Cardiac muscle cell (in vitro differentiated cells and primary cell): ENCODE data around the gene PDLIM4. TPM values are rescaled to one million over a fixed set of nuclear protein-coding genes. Genes with fewer than 3 reads are reported as not detected.

Source experiments
- DNase-seq, 2 donors: peaks; one replicate each; pipeline versions ENCODE4 v3.0.0 to v3.0.0-alpha.2; 2010 to 2017; ENCODE audit warnings: low read depth in 1 of 2, low spot score in 1 of 2
- H3K27ac ChIP-seq: fragments of 200-600 bp; sonication (generic); 2 replicates; pipeline ENCODE4 v1.5.1; 2016
- H3K27me3 ChIP-seq: fragments of 200-600 bp; sonication (generic); 2 replicates; pipeline ENCODE4 v1.6.0; 2016; ENCODE audit warnings: control low read depth
- H3K36me3 ChIP-seq: fragments of 200-600 bp; sonication (generic); 2 replicates; pipeline ENCODE4 v1.5.1; 2016; ENCODE audit warnings: control low read depth
- H3K4me1 ChIP-seq: fragments of 200-600 bp; sonication (generic); 2 replicates; pipeline ENCODE4 v1.8.1; 2017; ENCODE audit warnings: low read depth, mild to moderate bottlenecking, mixed run types
- H3K4me3 ChIP-seq: fragments of 200-600 bp; sonication (generic); 2 replicates; pipeline ENCODE4 v1.5.1; 2016; ENCODE audit warnings: mild to moderate bottlenecking
- H3K9me3 ChIP-seq: fragments of 200-600 bp; sonication (generic); 2 replicates; pipeline ENCODE4 v1.5.1; 2017; ENCODE audit warnings: low read depth, mild to moderate bottlenecking, control low read depth
- CTCF ChIP-seq: IDR thresholded peaks from 2 replicates; pipeline ENCODE4 v1.5.1; 2012; ENCODE audit warnings: low read depth, mild to moderate bottlenecking, low read length
- polyA plus RNA-seq: library from polyadenylated mRNA; unstranded; fragments of >200 nt; fragmentation: Nextera tagmentation; extraction: Ambion mirVana; gene quantifications from 2 replicates; pipeline ENCODE4 v1.2.1, GENCODE V29; 2016
- total RNA-seq: library from RNA; depleted of rRNA; stranded (reverse); fragments of >200 nt; gene quantifications from 2 replicates; pipeline ENCODE4 v1.2.3, GENCODE V29; 2016

Gene PDLIM4
- total and polyA plus RNA-seq, 2 experiments from 2014 or later, result 23.1 to 32.7 TPM

DNA sequence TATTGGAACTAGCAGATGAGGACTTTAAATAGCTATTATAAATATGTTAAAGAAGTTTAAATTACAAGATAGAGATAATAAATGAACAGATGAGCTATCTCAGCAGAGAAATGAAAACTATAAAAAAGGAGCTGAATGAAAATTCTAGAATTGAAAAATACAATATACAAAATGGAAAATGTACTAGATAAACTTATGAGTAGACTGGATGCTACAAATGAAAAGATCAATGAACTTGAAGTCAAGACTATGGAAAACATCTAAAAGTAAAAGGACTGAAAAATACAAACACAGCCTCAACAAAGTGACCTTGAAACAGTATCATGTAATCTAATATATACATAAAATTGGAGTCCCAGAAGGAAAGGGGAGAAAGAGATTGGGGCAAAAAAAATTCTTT is 10.7 kb upstream of the PDLIM4 start:
- no peak overlapping the region for H3K4me3 ChIP-seq
- no peaks in the 10 kb centered on the region for H3K4me1 ChIP-seq
- H3K27ac ChIP-seq, result no peak overlapping the region
- no peak for TF ChIP-seq CTCF
- DNase-seq, result no peak
- H3K9me3 ChIP-seq, result no peaks in the 10 kb centered on the region
- H3K27me3 ChIP-seq, result no peaks in the 10 kb centered on the region
- H3K36me3 ChIP-seq, result no peaks in the 10 kb centered on the region

DNA sequence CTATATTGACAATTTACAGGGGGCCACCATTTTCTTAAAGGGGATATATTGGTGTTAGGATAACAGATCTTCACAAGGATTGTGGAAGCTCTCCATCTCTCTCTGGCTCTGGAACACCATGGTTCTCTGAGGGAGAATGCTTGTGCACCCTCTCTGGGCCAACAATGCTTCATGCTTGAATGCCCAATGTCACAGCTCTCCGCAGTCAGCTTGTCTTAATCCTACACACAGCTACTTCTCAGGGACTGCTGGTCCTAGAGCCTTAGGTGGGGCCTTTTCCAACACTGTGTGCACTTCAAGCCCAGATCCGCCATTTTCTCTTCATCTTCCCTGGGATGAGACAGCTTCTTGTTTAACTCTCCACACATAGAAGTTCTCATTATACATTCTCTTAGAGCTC is 6.9 kb upstream of the PDLIM4 start:
- no peak overlapping the region for H3K27ac ChIP-seq
- no peaks in the 10 kb centered on the region for H3K4me1 ChIP-seq
- no peaks in the 10 kb centered on the region for H3K36me3 ChIP-seq
- no peak for DNase-seq
- no peaks in the 10 kb centered on the region for H3K27me3 ChIP-seq
- no peak overlapping the region for H3K4me3 ChIP-seq
- no peaks in the 10 kb centered on the region for H3K9me3 ChIP-seq
- no peak for TF ChIP-seq CTCF

- Histone ChIP-seq H3K4me1 (no peaks in the 10 kb centered on the region), H3K27me3 (no peaks in the 10 kb centered on the region), H3K27ac (no peak overlapping the region), H3K4me3 (no peak overlapping the region), H3K36me3 (no peaks in the 10 kb centered on the region), H3K9me3 (no peaks in the 10 kb centered on the region)
- no peak for TF ChIP-seq CTCF
- DNase-seq, result no peak
These were observed 6.2 kb upstream of the PDLIM4 start for GRCh38 chr5:132251220-132251725.

- DNase-seq, result no peak
These were observed 4.5 kb upstream of the PDLIM4 start for GRCh38 chr5:132253008-132253441.

GRCh38 chr5:132253452-132254320 is 3.8 kb upstream of the PDLIM4 start:
- Histone ChIP-seq H3K4me1 (peaks cover 10% of the 10 kb centered on the region), H3K27me3 (no peaks in the 10 kb centered on the region), H3K27ac (no peak overlapping the region), H3K36me3 (no peaks in the 10 kb centered on the region), H3K9me3 (no peaks in the 10 kb centered on the region), H3K4me3 (no peak overlapping the region)
- no peak for TF ChIP-seq CTCF
- DNase-seq, result no peak

More at GRCh38 chr5:132253008-132253441, 4.5 kb upstream of the PDLIM4 start:
- no peaks in the 10 kb centered on the region for H3K36me3 ChIP-seq
- H3K9me3 ChIP-seq, result no peaks in the 10 kb centered on the region
- no peak overlapping the region for H3K27ac ChIP-seq
- TF ChIP-seq CTCF, result no peak
- no peaks in the 10 kb centered on the region for H3K27me3 ChIP-seq
- no peak overlapping the region for H3K4me3 ChIP-seq
- H3K4me1 ChIP-seq, result peaks cover 3% of the 10 kb centered on the region
